ENCODE measurements around the gene TGFBR2.
A peak's percentile ranks its signal among the peaks of the same experiment; 100 is the strongest.

TGFBR2 gene

DNA sequence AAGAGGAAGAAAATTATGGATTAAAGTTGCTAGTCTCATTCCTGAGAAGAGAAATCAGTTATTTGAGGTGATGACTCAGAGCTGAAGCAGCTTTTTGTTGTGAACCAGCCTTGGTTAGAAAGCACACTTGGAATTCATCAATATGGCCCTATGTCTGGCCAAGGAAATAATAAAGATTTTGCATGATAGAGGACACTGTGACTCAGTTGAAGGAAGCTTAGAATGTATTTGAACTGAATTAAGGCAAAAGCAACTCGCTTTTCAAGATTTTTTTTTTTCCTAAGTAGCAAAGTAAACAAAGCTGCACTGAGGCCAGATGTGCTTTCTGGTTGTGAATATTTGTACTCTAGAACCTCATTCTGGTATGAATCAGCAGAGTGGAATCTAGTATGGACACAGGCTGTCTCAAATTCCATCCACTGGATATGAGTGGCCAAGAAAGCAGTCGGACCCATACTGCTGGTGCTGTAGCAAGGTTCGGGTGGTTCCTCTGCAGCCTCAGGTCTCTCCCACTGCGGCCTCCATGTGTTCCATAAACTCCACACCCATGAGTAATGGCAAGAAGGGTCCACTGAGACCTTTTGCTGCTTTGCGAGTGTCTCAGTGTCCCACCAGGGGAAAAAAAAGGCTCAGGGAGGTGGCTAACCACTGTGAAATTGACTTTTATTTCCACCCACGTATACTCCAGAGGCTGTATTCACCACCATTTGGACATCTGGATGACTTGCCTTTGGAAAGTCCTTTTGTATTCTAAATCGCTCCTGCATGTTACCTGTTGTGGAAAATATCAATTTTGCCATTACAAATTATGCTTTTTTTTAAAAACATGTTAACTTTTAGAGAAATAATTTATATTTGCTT, 53.1 kb downstream of the TGFBR2 start:
- H3K27ac ChIP-seq = peak overlapping the region; percentile 27; the same call in 1 of the 2 replicates
- TF ChIP-seq CTCF (conservative IDR thresholded peaks at IDR 0.05; ENCODE audit: low read depth, low read length) = no peak
- no peaks in the 10 kb centered on the region for H4K20me1 ChIP-seq (ENCODE audit: insufficient read depth)
- H3K4me3 ChIP-seq (IDR thresholded peaks at IDR 0.05; ENCODE audit: insufficient read depth, low read depth, low read length) = no peak overlapping the region
- no peaks in the 10 kb centered on the region for H3K79me2 ChIP-seq (ENCODE audit: insufficient read depth, low read depth)
- no peak overlapping the region for H3K9ac ChIP-seq
- H3K4me1 ChIP-seq (ENCODE audit: low read depth, poor library complexity, severe bottlenecking) = peaks cover 71% of the 10 kb centered on the region
- H3K36me3 ChIP-seq (ENCODE audit: insufficient read depth) = no peaks in the 10 kb centered on the region
- peak overlapping the region; percentile 44 for H3K4me2 ChIP-seq
- no peak overlapping the region for H2AFZ ChIP-seq (ENCODE audit: low read depth)
- no peaks in the 10 kb centered on the region for H3K27me3 ChIP-seq (ENCODE audit: insufficient read depth, low read depth)

- no peak overlapping the region for H3K4me2 ChIP-seq
- peaks cover 65% of the 10 kb centered on the region for H3K4me1 ChIP-seq (ENCODE audit: low read depth, poor library complexity, severe bottlenecking)
- no peak overlapping the region for H3K9ac ChIP-seq
- H4K20me1 ChIP-seq (ENCODE audit: insufficient read depth) = no peaks in the 10 kb centered on the region
- H3K27ac ChIP-seq = no peak overlapping the region
- H3K4me3 ChIP-seq (IDR thresholded peaks at IDR 0.05; ENCODE audit: insufficient read depth, low read depth, low read length) = no peak overlapping the region
- no peak for TF ChIP-seq CTCF (conservative IDR thresholded peaks at IDR 0.05; ENCODE audit: low read depth, low read length)
- H2AFZ ChIP-seq (ENCODE audit: low read depth) = no peak overlapping the region
- no peaks in the 10 kb centered on the region for H3K79me2 ChIP-seq (ENCODE audit: insufficient read depth, low read depth)
- no peaks in the 10 kb centered on the region for H3K27me3 ChIP-seq (ENCODE audit: insufficient read depth, low read depth)
- no peaks in the 10 kb centered on the region for H3K36me3 ChIP-seq (ENCODE audit: insufficient read depth)
Observed at GRCh38 chr3:30660136-30660535, 53.7 kb downstream of the TGFBR2 start.

GRCh38 chr3:30660656-30661055, 54.3 kb downstream of the TGFBR2 start:
- Histone ChIP-seq H3K36me3 (ENCODE audit: insufficient read depth) (no peaks in the 10 kb centered on the region), H3K4me1 (ENCODE audit: low read depth, poor library complexity, severe bottlenecking) (peaks cover 60% of the 10 kb centered on the region), H3K79me2 (ENCODE audit: insufficient read depth, low read depth) (no peaks in the 10 kb centered on the region), H3K4me3 (IDR thresholded peaks at IDR 0.05; ENCODE audit: insufficient read depth, low read depth, low read length) (no peak overlapping the region), H2AFZ (ENCODE audit: low read depth) (no peak overlapping the region), H3K27me3 (ENCODE audit: insufficient read depth, low read depth) (no peaks in the 10 kb centered on the region), H3K4me2 (no peak overlapping the region), H3K27ac (no peak overlapping the region), H3K9ac (no peak overlapping the region), H4K20me1 (ENCODE audit: insufficient read depth) (no peaks in the 10 kb centered on the region)
- no peak for TF ChIP-seq CTCF (conservative IDR thresholded peaks at IDR 0.05; ENCODE audit: low read depth, low read length)

GRCh38 chr3:30661098-30661873, 54.9 kb downstream of the TGFBR2 start:
- Histone ChIP-seq H3K27ac (no peak overlapping the region), H2AFZ (ENCODE audit: low read depth) (no peak overlapping the region), H3K36me3 (ENCODE audit: insufficient read depth) (no peaks in the 10 kb centered on the region), H3K4me3 (IDR thresholded peaks at IDR 0.05; ENCODE audit: insufficient read depth, low read depth, low read length) (no peak overlapping the region), H3K4me1 (ENCODE audit: low read depth, poor library complexity, severe bottlenecking) (peaks cover 54% of the 10 kb centered on the region), H3K79me2 (ENCODE audit: insufficient read depth, low read depth) (no peaks in the 10 kb centered on the region), H3K4me2 (peak overlapping the region; percentile 19; the same call in 1 of the 2 replicates), H4K20me1 (ENCODE audit: insufficient read depth) (no peaks in the 10 kb centered on the region), H3K9ac (no peak overlapping the region), H3K27me3 (ENCODE audit: insufficient read depth, low read depth) (no peaks in the 10 kb centered on the region)
- no peak for TF ChIP-seq CTCF (conservative IDR thresholded peaks at IDR 0.05; ENCODE audit: low read depth, low read length)
